Stimulated activated CD4-positive, alpha-beta T cell treated with anti-CD3 and anti-CD28 coated beads, Interleukin-1b, Interleukin-23, amount 100 ng/mL, for 1 hour (primary cell): ENCODE results near the gene GLYATL3.

Experiments used
- DNase-seq, 2 donors: peaks; one replicate each; pipeline ENCODE4 v3.0.0-alpha.2; 2020; ENCODE audit warnings: low read depth in 2 of 2

The GLYATL3 gene

DNA sequence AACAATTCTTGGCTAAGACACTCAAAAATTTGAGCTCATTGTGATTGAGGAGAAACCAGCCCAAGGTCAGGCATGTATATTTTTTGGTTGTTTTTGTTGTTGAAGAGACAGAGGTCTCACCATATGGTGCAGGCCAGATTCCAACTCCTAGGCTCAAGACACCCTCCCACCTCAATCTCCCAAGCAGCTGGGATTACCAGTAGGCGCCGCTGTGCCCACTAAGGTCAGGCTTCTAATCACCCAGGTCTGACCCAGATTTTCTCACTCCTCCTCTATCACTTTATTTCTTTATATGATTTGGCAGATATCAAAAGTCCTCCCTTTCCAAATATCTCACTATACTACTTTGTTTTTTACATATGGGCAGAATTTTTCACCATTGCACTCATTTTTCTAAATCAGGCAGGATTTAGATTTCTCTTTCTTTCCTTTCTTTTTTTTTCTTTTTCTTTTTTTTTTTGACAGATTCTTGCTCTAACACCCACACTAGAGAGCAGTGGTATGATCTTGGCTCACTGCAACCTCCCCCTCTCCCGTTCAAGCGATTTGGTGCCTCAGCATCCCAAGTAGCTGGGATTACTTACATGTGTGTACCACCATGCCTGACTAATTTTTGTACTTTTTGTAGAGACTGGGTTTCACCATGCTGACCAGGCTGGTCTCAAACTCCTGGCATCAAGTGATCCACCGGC, 49.0 kb downstream of the GLYATL3 start:
- no peak for DNase-seq

GRCh38 chr6:49549691-49550491, 50.2 kb downstream of the GLYATL3 start:
- no peak for DNase-seq

GRCh38 chr6:49550492-49551077, 50.9 kb downstream of the GLYATL3 start, which contains the start of gene C6orf141:
C6orf141 (plus strand) TSS chr6:49550668; CDS start chr6:49550793, 125 bp downstream.
- no peak for DNase-seq

DNA sequence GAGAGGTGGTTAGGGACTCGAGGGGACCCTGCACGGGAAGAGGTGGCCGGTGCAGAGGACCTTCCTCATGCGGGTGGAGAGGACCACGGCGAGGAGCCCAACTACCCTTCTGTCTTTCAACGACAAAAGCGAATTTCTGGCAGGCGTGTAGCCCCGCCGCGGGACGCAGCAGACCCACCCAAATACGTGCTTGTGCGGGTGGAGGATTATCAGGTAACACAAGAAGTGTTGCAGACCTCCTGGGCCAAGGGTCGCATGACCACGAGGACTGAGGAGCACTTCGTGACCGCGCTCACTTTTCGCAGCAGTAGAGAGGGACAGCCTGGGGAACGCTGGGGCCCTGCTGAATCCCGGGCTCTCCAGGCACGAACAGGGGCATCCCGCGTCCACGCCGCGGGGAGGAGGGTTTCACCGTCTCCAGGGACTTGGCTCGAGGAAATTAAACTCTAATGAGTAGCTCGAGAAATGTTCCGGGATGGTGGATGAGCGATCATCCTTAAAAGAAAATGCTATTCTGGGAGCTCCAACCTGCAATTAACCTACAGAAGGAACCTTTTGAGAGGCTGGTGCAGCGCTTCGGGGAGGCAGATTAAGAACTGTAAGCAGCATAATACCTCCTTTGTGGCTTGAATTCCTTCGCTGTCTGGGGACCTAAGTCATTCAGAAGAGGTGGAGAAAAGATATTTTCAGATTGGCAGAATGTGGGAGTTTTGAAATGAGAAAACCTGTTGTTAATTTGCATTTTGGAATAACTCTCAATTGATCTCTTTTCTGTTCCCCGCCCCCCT, 51.5 kb downstream of the GLYATL3 start:
- no peak for DNase-seq

DNA sequence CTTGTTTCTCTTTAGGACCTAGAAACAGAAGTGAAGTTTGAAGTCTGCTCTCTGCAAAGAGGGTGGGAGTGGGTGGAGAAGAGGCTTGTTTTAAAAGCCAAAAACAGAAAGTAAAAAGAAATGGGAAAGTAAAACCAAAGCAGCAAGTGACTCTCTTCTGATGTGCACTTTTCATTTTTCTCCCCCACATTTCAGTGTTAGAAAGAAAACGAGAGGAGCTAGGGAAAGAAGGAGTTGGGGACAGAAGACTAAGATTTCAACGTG, 52.1 kb downstream of the GLYATL3 start:
- DNase-seq = no peak

- DNase-seq = no peak
Observed at GRCh38 chr6:49552596-49552995, 52.9 kb downstream of the GLYATL3 start.

DNA sequence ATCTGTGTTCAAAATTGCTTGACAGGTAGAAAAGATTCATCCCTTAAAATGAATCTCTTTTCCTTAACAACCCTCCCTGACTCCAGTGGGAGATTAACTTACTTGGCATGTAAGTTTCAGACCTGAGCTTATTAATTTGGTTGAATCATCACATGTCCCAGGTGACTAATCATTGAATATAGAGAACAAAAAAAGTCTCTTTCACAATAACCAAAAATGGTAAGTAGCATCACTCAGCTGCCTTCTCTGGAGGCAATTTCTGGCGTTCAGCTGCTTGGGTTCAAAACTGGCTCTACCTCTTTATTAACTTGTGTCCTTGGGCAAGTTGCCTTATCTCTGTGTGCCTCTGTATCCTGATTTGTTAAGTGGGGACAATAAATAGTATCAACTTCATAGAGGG, 53.7 kb downstream of the GLYATL3 start:
- DNase-seq = no peak

GRCh38 chr6:49555951-49556350, 56.2 kb downstream of the GLYATL3 start:
- no peak for DNase-seq

GRCh38 chr6:49556429-49556837, 56.7 kb downstream of the GLYATL3 start:
- no peak for DNase-seq

DNA sequence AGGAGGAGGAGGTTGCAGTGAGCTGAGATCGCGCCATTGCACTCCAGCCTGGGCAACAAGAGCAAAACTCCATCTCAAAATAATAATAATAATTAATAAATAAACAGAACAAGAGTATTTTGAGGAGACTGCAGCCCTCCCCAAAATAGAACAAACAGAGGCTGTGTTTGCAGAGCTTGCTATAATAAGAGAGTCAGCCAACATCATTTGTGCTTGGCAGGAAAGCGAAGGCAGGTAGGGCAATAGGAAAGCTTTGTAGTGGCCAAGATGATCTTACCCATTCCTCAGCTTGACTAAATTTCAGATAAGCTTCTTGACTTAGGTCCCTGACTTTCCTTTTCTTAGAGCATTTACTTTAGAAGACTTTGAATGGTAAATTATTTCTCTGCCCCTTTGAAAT, 57.5 kb downstream of the GLYATL3 start:
- no peak for DNase-seq

DNA sequence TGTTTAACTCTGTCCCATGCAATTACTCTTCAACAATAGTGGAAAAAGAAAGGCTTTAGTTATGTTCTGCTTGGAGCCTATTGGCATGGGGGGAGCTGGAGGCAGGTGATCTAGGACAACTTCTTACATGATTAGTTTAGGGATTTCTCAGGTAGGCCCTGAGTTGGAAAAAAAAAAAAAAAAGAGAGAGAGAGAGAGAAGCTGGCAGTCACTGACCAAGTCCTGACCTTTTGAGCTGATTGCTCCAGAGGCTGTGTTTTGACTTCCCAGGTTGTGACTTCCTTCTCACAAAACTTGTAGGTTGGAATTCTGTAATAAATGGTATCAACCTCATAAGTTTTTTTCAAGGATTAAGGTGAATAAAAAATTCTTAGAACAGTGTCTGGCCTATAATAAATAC, 58.5 kb downstream of the GLYATL3 start:
- no peak for DNase-seq

DNA sequence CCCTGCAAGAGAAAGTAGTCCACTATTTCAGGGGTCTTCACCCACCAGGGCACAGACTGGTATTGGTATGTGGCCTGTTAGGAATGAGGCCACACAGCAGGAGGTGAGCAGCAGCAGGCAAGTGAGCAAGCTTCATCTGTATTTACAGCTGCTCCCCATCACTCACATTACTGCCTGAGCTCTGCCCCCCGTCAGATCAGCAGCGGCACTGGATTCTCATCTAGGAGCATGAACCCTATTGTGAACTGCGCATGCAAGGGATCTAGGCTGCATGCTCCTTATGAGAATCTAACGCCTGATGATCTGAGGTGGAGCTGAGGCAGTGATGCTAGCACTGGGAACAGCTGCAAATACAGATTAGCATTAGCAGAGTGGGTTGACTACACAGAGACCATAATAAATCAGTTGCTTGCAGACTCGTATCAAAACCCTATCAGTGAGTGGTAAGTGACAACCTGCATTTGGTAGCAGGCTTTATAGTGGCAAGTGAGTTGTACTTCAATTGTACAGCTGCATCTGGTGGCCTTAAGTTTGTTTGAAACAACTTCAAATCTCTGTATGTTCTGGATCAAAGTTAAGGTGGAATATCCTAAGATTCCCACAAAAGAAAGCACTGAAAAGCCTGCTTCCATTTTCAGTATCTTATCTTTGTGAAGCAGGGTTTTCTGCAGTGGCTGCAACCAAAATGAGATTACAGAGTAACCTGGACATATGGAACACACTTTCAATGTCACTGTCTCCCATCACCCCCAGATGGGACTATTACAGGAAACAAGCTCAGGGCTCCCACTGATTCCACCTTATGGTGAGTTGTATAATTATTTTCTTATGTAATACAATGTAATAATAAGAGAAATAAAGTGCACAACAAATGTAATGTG, 63.5 kb downstream of the GLYATL3 start:
- DNase-seq = no peak

- DNase-seq = no peak
Observed at GRCh38 chr6:49564552-49564951, 64.8 kb downstream of the GLYATL3 start.

GRCh38 chr6:49565261-49565660, 65.5 kb downstream of the GLYATL3 start:
- DNase-seq = no peak

GRCh38 chr6:49565855-49566254, 66.1 kb downstream of the GLYATL3 start:
- no peak for DNase-seq

- no peak for DNase-seq
Observed at GRCh38 chr6:49570474-49571079, 70.9 kb downstream of the GLYATL3 start.

GRCh38 chr6:49576618-49577017, 76.9 kb downstream of the GLYATL3 start:
- DNase-seq = no peak
